HG03135 (cell line): ENCODE measurements around the gene POLR3K.
"Not testable (repeated sequence)": the region's sequence is repeated elsewhere in the genome, so short reads cannot be mapped to it uniquely, and the experiment has no call there.

Experiments used
- ATAC-seq: cut with Tn5 transposase; IDR thresholded peaks from one replicate; pipeline ENCODE4 v1.9.1; 2021; ENCODE audit warnings: mild to moderate bottlenecking, moderate library complexity; ENCODE audit not compliant: unreplicated experiment

Gene POLR3K

GRCh38 chr16:20886-21285 is 32.5 kb downstream of the POLR3K start:
- ATAC-seq, result not testable (repeated sequence)

GRCh38 chr16:17062-17765 is 36.2 kb downstream of the POLR3K start:
- ATAC-seq, result not testable (repeated sequence)

GRCh38 chr16:10772-11171 is 42.6 kb downstream of the POLR3K start:
- ATAC-seq, result not testable (repeated sequence)

GRCh38 chr16:9903-10665 is 43.3 kb downstream of the POLR3K start:
- no peak for ATAC-seq
